HG03108 (cell line): Measurements from ENCODE around the gene FYN.

Source experiments
- ATAC-seq: cut with Tn5 transposase; IDR thresholded peaks from one replicate; pipeline ENCODE4 v1.9.1; 2021; ENCODE audit warnings: moderate library complexity; ENCODE audit not compliant: unreplicated experiment

Gene FYN

GRCh38 chr6:111854683-111855082 lies 18.6 kb downstream of the FYN start:
- ATAC-seq = no peak

GRCh38 chr6:111852725-111853124 lies 20.5 kb downstream of the FYN start:
- no peak for ATAC-seq

GRCh38 chr6:111850295-111850937 lies 22.8 kb downstream of the FYN start:
- no peak for ATAC-seq

GRCh38 chr6:111849298-111849697 lies 24.0 kb downstream of the FYN start:
- no peak for ATAC-seq

GRCh38 chr6:111848262-111848812 lies 24.9 kb downstream of the FYN start:
- ATAC-seq = no peak

- ATAC-seq = no peak
Measured at GRCh38 chr6:111846492-111847409, 26.5 kb downstream of the FYN start.

- ATAC-seq = no peak
Measured at GRCh38 chr6:111846066-111846465, 27.2 kb downstream of the FYN start.

GRCh38 chr6:111845441-111845871 lies 27.8 kb downstream of the FYN start:
- ATAC-seq = peak; percentile 52

- no peak for ATAC-seq
Measured at GRCh38 chr6:111844921-111845320, 28.3 kb downstream of the FYN start.

GRCh38 chr6:111844376-111844775 lies 28.9 kb downstream of the FYN start:
- ATAC-seq = peak; percentile 55

- ATAC-seq = no peak
Measured at GRCh38 chr6:111843347-111844147, 29.7 kb downstream of the FYN start.

- ATAC-seq = no peak
Measured at GRCh38 chr6:111842891-111843290, 30.4 kb downstream of the FYN start.

- no peak for ATAC-seq
Measured at GRCh38 chr6:111842271-111842822, 30.9 kb downstream of the FYN start.

- ATAC-seq = no peak
Measured at GRCh38 chr6:111841822-111842221, 31.4 kb downstream of the FYN start.

GRCh38 chr6:111840803-111841202 lies 32.4 kb downstream of the FYN start:
- no peak for ATAC-seq

GRCh38 chr6:111838749-111839484 lies 34.3 kb downstream of the FYN start:
- peak; percentile 37 for ATAC-seq

- ATAC-seq = peak; percentile 47
Measured at GRCh38 chr6:111837641-111838500, 35.4 kb downstream of the FYN start.

GRCh38 chr6:111837007-111837406 lies 36.2 kb downstream of the FYN start:
- ATAC-seq = no peak

- no peak for ATAC-seq
Measured at GRCh38 chr6:111835807-111836206, 37.4 kb downstream of the FYN start.
